Lower lobe of right lung (tissue), 2 donors: Measurements from ENCODE around the gene SYP. TPM values are rescaled to one million over a fixed set of nuclear protein-coding genes. Genes with fewer than 3 reads are reported as not detected.

Experiments used
- ATAC-seq, 2 donors: fragments of 200-7000 bp; cut with Tn5 transposase; one replicate each; pipeline ENCODE4 v1.9.1; 2020 to 2022; ENCODE audit warnings: mild to moderate bottlenecking in 2 of 2, moderate library complexity in 2 of 2
- DNase-seq: peaks from one replicate; pipeline ENCODE4 v3.0.0-alpha.2; 2020
- H3K27ac ChIP-seq: fragments of 200-600 bp; one replicate; pipeline ENCODE4 v1.8.0; 2022
- H3K27me3 ChIP-seq: fragments of 200-600 bp; one replicate; pipeline ENCODE4 v1.8.0; 2022; ENCODE audit warnings: low read depth
- H3K36me3 ChIP-seq: fragments of 200-600 bp; one replicate; pipeline ENCODE4 v1.8.0; 2022; ENCODE audit warnings: mild to moderate bottlenecking
- H3K4me1 ChIP-seq: fragments of 200-600 bp; one replicate; pipeline ENCODE4 v1.8.0; 2022
- H3K4me3 ChIP-seq: fragments of 200-600 bp; one replicate; pipeline ENCODE4 v1.8.0; 2022; ENCODE audit warnings: mild to moderate bottlenecking
- H3K9me3 ChIP-seq: fragments of 200-600 bp; one replicate; pipeline ENCODE4 v1.8.0; 2022
- CTCF ChIP-seq: fragments of 200-600 bp; IDR thresholded peaks from one replicate; pipeline ENCODE4 v1.8.0; 2022; ENCODE audit warnings: antibody characterized with exemption, mild to moderate bottlenecking
- intact Hi-C: fragments of 100-400 bp; cut with DNase I; formaldehyde crosslinking; loops from one replicate; pipeline ENCODE4 v1.11.0; 2022
- total RNA-seq: library from RNA; stranded (reverse); fragmentation: NEBNext Ultra II Directional; extraction: Animal tissue kit (Norgen Biotek cat#: 25700); gene quantifications from one replicate; pipeline ENCODE4 v1.2.1, GENCODE V29; 2021
- donor health status: DM: no; HTN: yes; CAD: no; lungs with severe emphysema.

SYP gene
- total RNA-seq, 1 donor from 2014 or later = 4.2 TPM

- ATAC-seq (no peak), DNase-seq (no peak)
- Histone ChIP-seq H3K4me3 (no peak overlapping the region), H3K27ac (no peak overlapping the region), H3K9me3 (no peaks in the 10 kb centered on the region), H3K4me1 (no peaks in the 10 kb centered on the region), H3K27me3 (no peaks in the 10 kb centered on the region), H3K36me3 (peaks cover 52% of the 10 kb centered on the region)
- TF ChIP-seq CTCF = no peak
- intact Hi-C loops = no loop called here
These were observed 46.5 kb upstream of the SYP start for GRCh38 chrX:49246541-49246940.

GRCh38 chrX:49244207-49244606, 44.2 kb upstream of the SYP start:
- no peak overlapping the region for H3K4me3 ChIP-seq
- DNase-seq = no peak
- H3K36me3 ChIP-seq = peaks cover 51% of the 10 kb centered on the region
- no peak overlapping the region for H3K27ac ChIP-seq
- H3K4me1 ChIP-seq = no peaks in the 10 kb centered on the region
- intact Hi-C loops = no loop called here
- H3K9me3 ChIP-seq = no peaks in the 10 kb centered on the region
- TF ChIP-seq CTCF = no peak
- ATAC-seq = no peak
- H3K27me3 ChIP-seq = no peaks in the 10 kb centered on the region

- ATAC-seq (no peak), DNase-seq (no peak)
- TF ChIP-seq CTCF = no peak
- H3K9me3 ChIP-seq = no peaks in the 10 kb centered on the region
- H3K27me3 ChIP-seq = no peaks in the 10 kb centered on the region
- H3K27ac ChIP-seq = no peak overlapping the region
- H3K4me1 ChIP-seq = no peaks in the 10 kb centered on the region
- H3K4me3 ChIP-seq = no peak overlapping the region
- intact Hi-C loops = no loop called here
- peaks cover 41% of the 10 kb centered on the region for H3K36me3 ChIP-seq
These were observed 43.2 kb upstream of the SYP start for GRCh38 chrX:49243166-49243565.

- H3K4me3 ChIP-seq = no peak overlapping the region
- no peak overlapping the region for H3K27ac ChIP-seq
- no peak for DNase-seq
- ATAC-seq = no peak
- no peaks in the 10 kb centered on the region for H3K9me3 ChIP-seq
- intact Hi-C loops = no loop called here
- H3K4me1 ChIP-seq = no peaks in the 10 kb centered on the region
- peaks cover 38% of the 10 kb centered on the region for H3K36me3 ChIP-seq
- no peaks in the 10 kb centered on the region for H3K27me3 ChIP-seq
- TF ChIP-seq CTCF = no peak
These were observed 42.6 kb upstream of the SYP start for GRCh38 chrX:49242545-49243066.

GRCh38 chrX:49238735-49239134, 38.7 kb upstream of the SYP start:
- no peak for TF ChIP-seq CTCF
- Histone ChIP-seq H3K27ac (no peak overlapping the region), H3K4me1 (no peaks in the 10 kb centered on the region), H3K9me3 (no peaks in the 10 kb centered on the region), H3K36me3 (peaks cover 15% of the 10 kb centered on the region), H3K4me3 (no peak overlapping the region), H3K27me3 (no peaks in the 10 kb centered on the region)
- ATAC-seq (no peak), DNase-seq (no peak)
- intact Hi-C loops = no loop called here

GRCh38 chrX:49237060-49237459, 37.1 kb upstream of the SYP start:
- no peaks in the 10 kb centered on the region for H3K4me1 ChIP-seq
- intact Hi-C loops = no loop called here
- peak; percentile 34 to 65 for ATAC-seq
- no peaks in the 10 kb centered on the region for H3K27me3 ChIP-seq
- no peaks in the 10 kb centered on the region for H3K36me3 ChIP-seq
- no peak for TF ChIP-seq CTCF
- H3K27ac ChIP-seq = peak overlapping the region; percentile 46
- no peaks in the 10 kb centered on the region for H3K9me3 ChIP-seq
- no peak overlapping the region for H3K4me3 ChIP-seq
- peak; percentile 57 for DNase-seq
